T-helper 17 cell (primary cell): Measurements from ENCODE around the gene SPECC1L. TPM values are rescaled to one million over a fixed set of nuclear protein-coding genes. Genes with fewer than 3 reads are reported as not detected.
"Not testable (repeated sequence)": the region's sequence is repeated elsewhere in the genome, so short reads cannot be mapped to it uniquely, and the experiment has no call there.

Experiments used
- ATAC-seq: fragments of 150-1000 bp; cut with Tn5 transposase; 2 replicates; pipeline ENCODE4 v1.10.0; 2021; ENCODE audit warnings: mild to moderate bottlenecking, moderate library complexity
- DNase-seq, 3 donors: peaks; one replicate each; pipeline versions ENCODE4 v3.0.0 to v3.0.0-alpha.2; 2020 to 2021
- H3K9me3 ChIP-seq: one replicate; pipeline ENCODE4 v1.7.0; 2013; ENCODE audit warnings: low read length, mild to moderate bottlenecking; ENCODE audit not compliant: control insufficient read depth, poor library complexity, severe bottlenecking
- H3K27ac Mint-ChIP-seq: one replicate; pipeline ENCODE4 v1.8.0; 2022; ENCODE audit warnings: mild to moderate bottlenecking, moderate library complexity, mixed read lengths
- H3K27me3 Mint-ChIP-seq: one replicate; pipeline ENCODE4 v1.8.0; 2022; ENCODE audit warnings: mixed read lengths
- H3K36me3 Mint-ChIP-seq: one replicate; pipeline ENCODE4 v1.8.0; 2022; ENCODE audit warnings: low read depth, mixed read lengths
- H3K4me1 Mint-ChIP-seq: one replicate; pipeline ENCODE4 v1.8.0; 2022; ENCODE audit warnings: mild to moderate bottlenecking, mixed read lengths
- H3K4me3 Mint-ChIP-seq: one replicate; pipeline ENCODE4 v1.8.0; 2022; ENCODE audit warnings: mild to moderate bottlenecking, moderate library complexity, mixed read lengths
- total RNA-seq, 4 donors: library from RNA in 2 of 4; stranded (reverse) in 2 of 4; gene quantifications; one replicate each; pipeline ENCODE4 v1.2.3 and lab custom pipeline; 2022 to 2026

Gene SPECC1L
- total RNA-seq, 2 donors from 2014 or later, result 34.9 to 35.2 TPM

DNA sequence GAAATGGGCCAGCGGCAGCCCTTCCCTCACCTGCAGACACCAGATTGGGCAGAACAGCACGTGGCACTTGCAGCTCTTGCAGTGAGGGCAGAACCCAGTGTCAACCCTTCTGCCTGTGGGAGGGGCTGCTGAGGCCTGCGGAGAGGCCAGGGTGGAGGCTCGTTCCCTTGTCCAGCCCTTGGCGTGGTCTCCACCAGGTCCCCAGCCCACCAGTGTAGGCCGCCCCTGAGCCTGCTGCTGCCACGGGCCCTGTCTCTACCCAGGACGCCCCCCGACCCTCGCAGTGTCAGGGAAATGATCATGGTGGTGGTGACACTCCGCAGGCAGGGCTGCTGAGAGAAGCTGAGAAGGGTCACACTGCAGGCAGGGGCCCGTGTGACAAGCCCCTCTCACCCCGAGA lies 14.5 kb upstream of the SPECC1L start:
- not testable (repeated sequence) for H3K4me1 Mint-ChIP-seq, H3K27me3 Mint-ChIP-seq, H3K9me3 ChIP-seq, H3K27ac Mint-ChIP-seq, H3K4me3 Mint-ChIP-seq, ATAC-seq, DNase-seq, H3K36me3 Mint-ChIP-seq

DNA sequence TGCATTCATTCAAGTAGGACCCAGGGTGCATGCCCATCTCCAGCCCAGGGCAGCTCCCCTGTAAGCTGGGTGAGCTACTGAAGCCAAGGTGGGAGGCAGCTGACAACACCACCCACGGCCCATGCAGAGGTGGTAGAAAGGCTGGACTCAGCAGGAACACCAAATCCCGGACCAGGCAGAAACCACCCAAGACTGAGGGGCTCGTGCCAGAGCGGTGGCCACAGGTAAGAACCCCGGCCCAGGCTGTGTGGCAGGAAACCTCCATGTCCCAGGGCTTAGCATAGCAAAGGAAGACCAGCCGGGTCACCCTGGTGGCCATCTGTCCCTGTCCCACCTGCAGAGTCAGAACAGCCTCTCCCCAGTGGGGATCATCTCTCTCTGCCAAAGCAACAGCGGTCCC lies 13.9 kb upstream of the SPECC1L start:
- H3K4me1 Mint-ChIP-seq, result not testable (repeated sequence)

DNA sequence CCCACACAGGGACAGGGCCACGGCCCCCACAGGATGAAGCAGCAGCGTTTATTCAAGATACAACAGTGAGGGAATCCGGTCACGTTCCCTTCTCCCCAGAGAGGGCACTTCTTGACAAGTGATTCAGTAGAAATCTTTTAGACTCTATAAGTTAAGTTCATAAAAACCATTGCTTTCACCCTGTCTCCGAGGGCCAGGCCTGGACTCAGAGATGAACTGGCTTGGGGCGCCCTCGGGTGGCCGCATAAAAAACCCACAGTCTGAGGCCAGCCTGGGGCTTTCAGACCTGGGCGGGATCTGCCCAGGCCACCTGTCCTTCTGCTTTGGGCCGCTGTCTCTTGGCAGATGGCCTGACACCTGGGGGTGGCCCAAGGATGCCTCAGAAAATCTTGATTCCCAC lies 11.2 kb upstream of the SPECC1L start:
- not testable (repeated sequence) for H3K27ac Mint-ChIP-seq, H3K36me3 Mint-ChIP-seq, H3K4me3 Mint-ChIP-seq, H3K9me3 ChIP-seq, H3K27me3 Mint-ChIP-seq, ATAC-seq, H3K4me1 Mint-ChIP-seq
- peak; percentile 28 to 58 (median 47) for DNase-seq

More for the DNA sequence above, 13.9 kb upstream of the SPECC1L start:
- not testable (repeated sequence) for H3K4me3 Mint-ChIP-seq, H3K27me3 Mint-ChIP-seq, H3K9me3 ChIP-seq, H3K36me3 Mint-ChIP-seq, DNase-seq, H3K27ac Mint-ChIP-seq, ATAC-seq

DNA sequence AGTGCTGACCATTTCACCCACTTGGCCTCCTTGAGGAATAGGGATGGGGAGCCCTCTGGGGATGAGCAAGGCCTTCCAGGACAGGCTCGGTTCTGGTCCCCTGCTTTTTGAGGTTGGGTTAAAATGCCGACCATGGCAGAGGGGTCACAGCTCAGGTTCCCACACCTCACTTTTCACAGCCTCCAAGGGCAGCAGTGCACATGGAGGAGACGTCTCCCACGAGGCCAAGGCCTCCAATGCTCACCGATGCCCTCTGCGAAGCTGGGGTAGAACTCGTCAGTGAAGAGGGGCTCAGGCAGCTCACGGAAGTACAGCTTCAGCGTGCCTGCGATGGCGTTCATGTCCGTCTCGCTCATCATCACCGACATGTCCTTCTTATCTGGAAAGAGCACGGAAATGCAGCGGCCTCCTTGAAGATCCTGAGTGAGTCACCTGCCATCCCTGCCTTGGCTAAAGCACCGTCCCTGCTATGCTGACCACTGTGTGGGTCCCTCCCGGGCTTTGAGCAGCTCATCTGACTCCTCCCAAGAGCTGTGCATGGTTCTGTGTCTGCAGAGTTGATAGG lies 8.4 kb upstream of the SPECC1L start:
- not testable (repeated sequence) for H3K4me3 Mint-ChIP-seq, H3K27ac Mint-ChIP-seq, H3K27me3 Mint-ChIP-seq, H3K36me3 Mint-ChIP-seq, H3K9me3 ChIP-seq, DNase-seq, ATAC-seq, H3K4me1 Mint-ChIP-seq

DNA sequence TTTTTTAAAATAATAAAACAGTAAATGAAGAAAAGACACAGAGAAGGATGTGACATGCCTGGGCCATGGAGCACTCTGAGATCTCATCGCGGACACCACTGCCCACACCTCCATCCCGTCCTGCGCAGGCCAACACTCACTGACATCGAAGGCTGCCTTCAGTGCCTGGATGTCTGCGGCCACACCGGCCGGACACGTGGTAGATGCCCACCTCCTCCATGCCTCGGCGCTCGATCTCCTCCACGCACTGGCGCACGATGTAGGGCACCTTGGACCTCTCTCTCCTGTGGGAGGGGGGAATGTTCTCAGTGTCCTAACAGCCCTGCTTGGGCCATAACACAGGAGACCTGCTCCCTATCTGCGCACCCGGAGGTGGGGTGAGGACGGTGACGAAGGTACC lies 7.2 kb upstream of the SPECC1L start:
- not testable (repeated sequence) for H3K27ac Mint-ChIP-seq, ATAC-seq, DNase-seq, H3K4me3 Mint-ChIP-seq, H3K4me1 Mint-ChIP-seq, H3K27me3 Mint-ChIP-seq, H3K36me3 Mint-ChIP-seq, H3K9me3 ChIP-seq

DNA sequence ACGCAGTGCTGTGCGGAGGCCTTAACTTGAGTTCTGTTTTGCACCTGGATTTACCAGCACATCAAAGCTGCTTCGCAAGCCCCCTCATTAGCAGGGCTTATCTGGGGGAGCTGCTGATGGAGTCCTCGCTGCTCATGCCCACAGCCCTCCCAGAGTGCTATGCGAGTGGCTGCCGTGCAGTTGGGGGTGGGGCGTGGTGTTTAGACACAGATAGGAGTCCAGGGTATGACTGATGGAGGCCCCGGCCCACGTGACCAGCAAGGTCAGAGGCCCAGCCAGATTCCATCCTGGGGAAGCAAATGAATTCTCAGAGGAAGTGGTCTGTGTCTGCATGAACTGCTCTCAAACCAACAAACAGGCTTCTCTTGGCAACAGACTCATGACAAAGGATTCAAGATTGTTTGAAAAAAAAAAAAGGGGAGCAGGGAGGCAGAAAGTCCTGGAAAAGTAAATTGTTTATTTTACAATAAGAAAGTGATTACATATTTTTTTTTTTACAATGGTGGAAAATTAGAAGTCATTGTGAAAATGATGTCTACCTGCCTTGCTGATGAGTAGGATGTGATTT lies 6.2 kb upstream of the SPECC1L start:
- H3K4me1 Mint-ChIP-seq, H3K9me3 ChIP-seq, H3K27ac Mint-ChIP-seq, ATAC-seq, H3K27me3 Mint-ChIP-seq, DNase-seq, H3K4me3 Mint-ChIP-seq, H3K36me3 Mint-ChIP-seq: not testable (repeated sequence)

DNA sequence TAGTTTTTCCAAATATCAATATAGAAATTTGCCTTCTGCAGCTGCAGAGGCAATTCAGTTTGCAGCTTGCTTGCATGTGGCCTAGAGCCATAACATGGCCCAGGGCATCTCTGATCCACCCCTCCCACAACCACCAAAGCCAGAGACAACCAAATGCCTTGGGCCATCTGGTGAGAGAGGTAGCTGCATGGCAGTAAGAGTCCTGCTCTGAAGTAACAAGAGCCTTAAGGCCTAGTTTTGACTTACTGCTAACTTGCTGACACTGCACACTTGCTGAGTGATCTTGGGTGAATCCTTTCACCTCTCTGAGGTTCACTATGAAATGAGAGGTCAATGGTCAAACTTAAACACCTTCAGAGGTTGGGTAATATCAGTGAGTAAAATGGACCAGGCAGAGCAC lies 4.9 kb upstream of the SPECC1L start:
- peaks cover 2% of the 10 kb centered on the region for H3K4me1 Mint-ChIP-seq
- no peaks in the 10 kb centered on the region for H3K9me3 ChIP-seq
- ATAC-seq (no peak), DNase-seq (no peak)
- H3K36me3 Mint-ChIP-seq, result no peaks in the 10 kb centered on the region
- no peak overlapping the region for H3K4me3 Mint-ChIP-seq
- H3K27ac Mint-ChIP-seq, result no peak overlapping the region
- H3K27me3 Mint-ChIP-seq, result no peaks in the 10 kb centered on the region

DNA sequence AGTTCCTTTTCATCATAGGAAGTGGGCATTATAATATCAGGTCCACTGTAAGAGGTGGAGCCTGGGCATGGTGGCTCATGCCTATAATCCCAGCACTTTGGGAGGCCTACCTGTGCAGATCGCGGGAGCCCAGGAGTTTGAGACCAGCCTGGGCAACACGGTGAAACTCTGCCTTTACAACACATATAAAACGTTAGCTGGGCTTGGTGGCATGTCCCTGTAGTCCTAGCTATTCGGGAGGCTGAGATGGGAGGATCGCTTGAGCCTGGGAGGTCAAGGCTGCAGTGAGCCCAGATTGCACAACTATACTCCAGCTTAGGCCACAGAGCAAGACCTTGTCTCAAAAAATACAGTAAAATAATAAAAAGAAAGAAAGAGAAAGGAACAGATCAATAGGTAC lies 4.1 kb upstream of the SPECC1L start:
- not testable (repeated sequence) for H3K27ac Mint-ChIP-seq, H3K27me3 Mint-ChIP-seq, H3K9me3 ChIP-seq, ATAC-seq, H3K36me3 Mint-ChIP-seq, H3K4me3 Mint-ChIP-seq, H3K4me1 Mint-ChIP-seq, DNase-seq

DNA sequence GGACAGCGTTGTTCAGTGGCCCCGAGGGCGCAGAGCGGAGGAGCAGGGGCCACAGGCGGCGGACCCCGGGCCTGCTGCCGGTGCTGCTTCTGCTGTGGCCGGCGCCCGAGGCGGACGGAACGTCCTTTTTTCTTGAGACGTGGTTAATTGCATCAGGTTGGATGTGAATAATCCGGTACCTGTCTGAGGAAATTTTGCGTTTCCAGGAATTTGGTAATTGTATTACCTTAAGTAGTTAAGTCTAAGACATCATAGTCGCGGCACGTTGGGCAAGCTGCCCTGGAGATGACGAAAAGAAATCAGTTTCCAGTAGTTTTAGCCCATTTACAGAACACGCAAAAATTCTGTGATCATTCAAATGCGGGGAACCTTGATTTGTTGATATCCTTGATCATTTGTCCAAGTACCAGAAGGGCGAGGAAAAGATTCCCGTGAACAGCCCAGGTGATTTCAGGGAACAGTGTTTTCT lies 789 bp downstream of the SPECC1L start:
- Mint-ChIP-seq H3K36me3 (no peaks in the 10 kb centered on the region), H3K4me3 (peak overlapping the region; percentile 90), H3K27me3 (no peaks in the 10 kb centered on the region), H3K27ac (peak overlapping the region; percentile 16), H3K4me1 (peaks cover 13% of the 10 kb centered on the region)
- DNase-seq, result no peak
- no peak for ATAC-seq
- no peaks in the 10 kb centered on the region for H3K9me3 ChIP-seq

DNA sequence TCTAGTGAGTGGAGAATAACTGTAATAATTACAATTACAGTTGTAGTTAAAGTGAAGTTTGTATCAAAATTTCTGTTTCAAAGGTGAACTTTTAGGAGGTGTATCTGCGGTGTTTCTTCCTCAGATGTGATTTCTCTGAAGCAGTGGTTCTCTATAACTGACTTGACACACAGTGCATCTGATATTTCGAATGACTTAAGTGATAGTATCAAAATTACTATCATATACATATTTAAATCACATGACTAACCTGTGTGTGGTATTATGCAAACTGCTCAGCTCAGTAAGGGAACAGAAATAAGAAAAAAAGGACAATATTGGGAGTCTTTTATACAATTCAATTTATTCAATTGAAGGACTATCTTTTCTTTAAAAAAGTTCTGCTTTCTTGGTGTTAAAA lies 2.4 kb downstream of the SPECC1L start:
- ATAC-seq, DNase-seq, H3K27me3 Mint-ChIP-seq, H3K36me3 Mint-ChIP-seq, H3K27ac Mint-ChIP-seq, H3K9me3 ChIP-seq, H3K4me3 Mint-ChIP-seq: not testable (repeated sequence)
- H3K4me1 Mint-ChIP-seq, result peaks cover 17% of the 10 kb centered on the region

DNA sequence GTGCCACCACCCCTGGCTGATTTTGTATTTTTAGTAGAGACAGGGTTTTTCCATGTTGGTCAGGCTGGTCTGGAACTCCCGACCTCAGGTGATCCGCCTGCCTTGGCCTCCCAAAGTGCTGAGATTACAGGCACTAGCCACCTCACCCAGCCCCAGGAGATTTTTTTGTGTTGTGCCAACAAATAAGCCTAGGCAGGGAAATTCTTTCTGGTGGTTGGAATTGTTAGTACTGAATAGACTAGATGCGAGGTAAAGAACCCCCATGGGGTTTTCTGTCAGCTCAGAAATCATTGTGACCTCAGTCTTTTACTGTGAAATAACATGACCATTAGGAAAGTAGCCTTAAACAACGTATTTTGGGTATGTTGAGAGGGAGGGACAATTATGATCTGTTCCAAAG lies 3.3 kb downstream of the SPECC1L start:
- not testable (repeated sequence) for ATAC-seq, H3K36me3 Mint-ChIP-seq, H3K9me3 ChIP-seq, H3K27ac Mint-ChIP-seq, H3K27me3 Mint-ChIP-seq, H3K4me3 Mint-ChIP-seq, DNase-seq
- peaks cover 19% of the 10 kb centered on the region for H3K4me1 Mint-ChIP-seq

DNA sequence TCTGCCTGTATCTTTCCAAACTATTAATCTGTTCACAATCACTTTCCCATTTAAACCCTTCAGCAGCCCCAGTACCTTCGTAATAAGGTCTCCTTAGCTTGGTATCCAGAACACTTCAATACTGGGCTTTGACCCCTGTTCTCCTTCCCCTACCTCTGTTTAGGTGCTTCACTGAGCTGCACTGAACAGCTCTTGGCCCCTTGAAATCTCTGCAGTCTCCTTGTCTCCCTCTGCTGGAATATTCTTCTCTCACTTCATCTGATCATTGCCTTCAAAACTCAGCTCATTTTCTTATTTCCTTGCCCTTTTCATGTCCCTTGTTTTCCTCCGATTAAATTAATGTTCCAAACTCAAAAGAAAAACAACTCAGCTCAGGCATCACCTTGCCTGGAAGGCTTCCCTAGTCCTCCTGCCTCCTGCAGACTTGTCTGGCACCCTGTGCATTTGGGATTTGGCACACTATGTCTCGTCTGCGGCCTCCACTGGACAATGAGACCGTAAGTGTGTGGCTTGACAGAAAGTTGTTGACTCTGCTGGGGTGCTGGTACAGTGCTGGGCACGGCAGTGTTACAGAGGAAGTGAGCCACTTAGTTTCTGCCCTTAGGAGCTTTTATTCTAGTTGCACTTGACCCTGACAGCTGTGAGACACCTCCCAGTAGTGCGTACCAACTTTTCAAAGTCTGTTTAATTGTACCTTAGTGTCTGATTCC lies 4.2 kb downstream of the SPECC1L start:
- not testable (repeated sequence) for H3K9me3 ChIP-seq, DNase-seq, H3K36me3 Mint-ChIP-seq, H3K4me3 Mint-ChIP-seq, ATAC-seq, H3K27me3 Mint-ChIP-seq
- H3K4me1 Mint-ChIP-seq, result peaks cover 22% of the 10 kb centered on the region
- peak overlapping the region; percentile 47 for H3K27ac Mint-ChIP-seq

DNA sequence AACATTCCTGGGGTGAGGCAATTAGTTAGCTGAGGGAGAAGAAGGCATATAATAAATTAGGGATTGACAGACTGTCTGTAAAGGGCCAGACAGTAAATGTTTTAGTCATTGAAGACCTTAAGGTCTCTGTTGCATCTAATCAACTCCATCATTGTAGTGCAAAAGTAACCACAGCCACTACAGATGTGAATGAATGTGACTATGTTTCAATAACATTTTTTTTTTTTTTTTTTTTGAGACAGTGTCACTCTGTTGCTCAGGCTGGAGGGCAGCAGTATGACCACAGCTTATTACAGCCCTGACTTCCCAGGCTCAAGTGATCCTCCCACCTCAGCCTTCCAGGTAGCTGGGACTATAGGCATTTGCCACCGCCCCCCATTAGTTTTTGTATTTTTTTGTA lies 9.7 kb downstream of the SPECC1L start:
- peaks cover 36% of the 10 kb centered on the region for H3K4me1 Mint-ChIP-seq
- not testable (repeated sequence) for H3K36me3 Mint-ChIP-seq, H3K27me3 Mint-ChIP-seq, H3K27ac Mint-ChIP-seq, DNase-seq, H3K4me3 Mint-ChIP-seq, H3K9me3 ChIP-seq
- ATAC-seq, result peak; percentile 29

DNA sequence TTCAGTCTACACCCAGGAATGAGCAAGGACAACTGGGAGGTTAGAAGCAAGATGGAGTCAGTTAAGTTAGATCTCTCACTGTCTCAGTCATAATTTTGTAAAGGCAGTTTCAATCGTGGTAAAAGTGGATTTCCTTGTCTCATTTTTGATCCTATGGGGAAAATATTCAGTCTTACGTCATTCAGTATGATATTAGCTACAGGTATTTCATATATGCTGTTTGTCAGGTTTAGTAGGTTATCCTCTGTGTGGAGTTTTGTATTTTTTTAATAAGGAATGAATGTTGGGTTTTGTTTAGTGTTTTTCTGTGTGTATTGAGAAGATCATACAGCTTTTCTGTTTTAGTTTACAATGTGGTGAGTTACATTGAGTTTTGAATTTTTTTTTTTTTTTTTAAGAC lies 11.8 kb downstream of the SPECC1L start:
- ATAC-seq, result no peak
- H3K9me3 ChIP-seq, result no peaks in the 10 kb centered on the region
- Mint-ChIP-seq H3K36me3 (peaks cover 5% of the 10 kb centered on the region), H3K4me1 (peaks cover 36% of the 10 kb centered on the region), H3K27ac (no peak overlapping the region), H3K4me3 (no peak overlapping the region), H3K27me3 (no peaks in the 10 kb centered on the region)
- no peak for DNase-seq
